Activated CD4-positive, CD25-positive, alpha-beta regulatory T cell treated with anti-CD3 and anti-CD28 coated beads, Interleukin-2, amount 50 U/mL, for 24 hours (primary cell): ENCODE results near the gene PARP9.
"Not testable (repeated sequence)": the region's sequence is repeated elsewhere in the genome, so short reads cannot be mapped to it uniquely, and the experiment has no call there.

Source experiments
- ATAC-seq, 2 donors: fragments of 150-1000 bp; cut with Tn5 transposase; one replicate each; pipeline ENCODE4 v1.10.0; 2021; ENCODE audit warnings: mild to moderate bottlenecking in 1 of 2, moderate library complexity in 1 of 2

The PARP9 gene

DNA sequence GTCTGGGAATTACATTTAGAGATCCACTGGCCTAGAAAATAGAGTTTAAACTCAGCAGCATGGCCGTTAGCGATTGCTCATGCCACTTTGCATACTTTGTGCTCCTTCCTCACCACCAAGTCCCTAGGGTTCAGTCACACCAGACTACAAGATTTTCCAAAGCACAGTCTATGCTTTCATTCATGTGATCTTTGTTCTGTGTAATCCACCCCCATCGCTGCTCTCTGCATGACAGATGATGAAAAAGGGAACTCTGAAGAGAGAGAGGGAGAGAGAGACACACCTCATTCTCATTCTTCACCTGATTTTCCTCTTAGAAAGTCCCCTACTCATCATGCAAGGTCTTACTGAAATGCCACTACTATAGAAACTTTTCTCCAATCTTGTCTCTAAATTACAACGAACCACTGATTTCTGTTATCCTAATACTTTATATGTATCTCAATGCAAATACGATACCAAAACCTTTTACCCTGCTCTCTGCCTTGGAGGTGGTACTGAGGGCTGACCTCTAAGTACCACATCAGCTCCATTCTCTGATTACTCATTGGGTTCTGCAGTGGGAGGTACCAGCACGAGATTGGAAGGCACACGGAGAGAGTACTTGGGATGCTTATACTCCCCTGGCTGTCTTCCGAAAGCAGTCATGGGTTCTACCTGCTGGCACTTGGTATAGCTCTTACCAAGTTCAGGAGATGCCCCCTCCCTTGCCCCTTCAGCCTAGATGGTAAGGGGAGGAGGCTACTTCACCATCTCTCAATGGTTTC lies 12.3 kb upstream of the PARP9 start:
- ATAC-seq: peak; percentile 82 to 86

DNA sequence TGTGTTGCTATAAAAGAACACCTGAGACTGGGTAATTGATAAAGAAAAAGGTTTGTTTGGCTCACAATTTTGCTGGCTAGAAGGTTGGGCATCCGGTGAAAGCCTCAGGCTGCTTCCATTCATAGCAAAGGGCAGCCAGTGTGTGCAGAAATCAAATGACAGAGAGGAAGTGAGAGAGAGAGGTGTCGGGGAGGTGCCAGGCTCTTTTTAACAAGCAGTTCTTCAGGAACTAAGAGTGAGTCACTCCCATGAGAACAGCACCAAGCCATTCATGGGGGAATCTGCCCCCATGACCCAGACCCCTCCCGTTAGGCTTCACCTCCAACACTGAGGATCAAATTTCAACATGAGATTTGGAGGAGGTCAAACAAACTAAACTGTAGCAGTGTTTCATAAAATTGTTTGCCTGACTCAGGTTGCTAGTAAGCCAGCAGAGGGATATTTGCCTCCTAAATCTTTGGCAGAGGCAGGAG lies 8.9 kb upstream of the PARP9 start:
- peak in 1 of 2 donors; percentile 8 for ATAC-seq

DNA sequence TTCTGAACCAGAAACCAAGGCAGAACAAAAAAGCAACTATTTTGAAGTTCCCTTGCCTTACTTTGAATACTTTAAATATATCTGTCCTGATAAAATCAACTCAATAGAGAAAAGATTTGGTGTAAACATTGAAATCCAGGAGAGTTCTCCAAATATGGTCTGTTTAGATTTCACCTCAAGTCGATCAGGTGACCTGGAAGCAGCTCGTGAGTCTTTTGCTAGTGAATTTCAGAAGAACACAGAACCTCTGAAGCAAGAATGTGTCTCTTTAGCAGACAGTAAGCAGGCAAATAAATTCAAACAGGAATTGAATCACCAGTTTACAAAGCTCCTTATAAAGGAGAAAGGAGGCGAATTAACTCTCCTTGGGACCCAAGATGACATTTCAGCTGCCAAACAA lies 4.7 kb upstream of the PARP9 start:
- no peak for ATAC-seq

DNA sequence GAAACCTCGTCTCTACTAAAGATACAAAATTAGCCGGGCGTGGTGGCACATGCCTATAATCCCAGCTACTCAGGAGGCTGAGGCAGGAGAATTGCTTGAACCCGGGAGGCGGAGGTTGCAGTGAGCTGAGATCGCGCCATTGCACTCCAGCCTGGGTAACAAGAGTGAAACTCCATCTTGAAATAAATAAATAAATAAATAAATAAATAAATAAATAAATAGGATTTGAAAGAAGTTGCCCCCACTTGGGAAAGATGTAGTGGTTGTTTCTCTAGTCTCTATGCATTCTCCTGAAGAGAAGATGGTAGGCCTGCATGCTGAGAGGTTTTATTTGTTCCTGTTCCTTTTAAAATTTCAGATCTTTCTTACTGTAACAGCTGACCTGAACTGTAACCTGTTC lies 4.0 kb upstream of the PARP9 start:
- ATAC-seq: not testable (repeated sequence)

DNA sequence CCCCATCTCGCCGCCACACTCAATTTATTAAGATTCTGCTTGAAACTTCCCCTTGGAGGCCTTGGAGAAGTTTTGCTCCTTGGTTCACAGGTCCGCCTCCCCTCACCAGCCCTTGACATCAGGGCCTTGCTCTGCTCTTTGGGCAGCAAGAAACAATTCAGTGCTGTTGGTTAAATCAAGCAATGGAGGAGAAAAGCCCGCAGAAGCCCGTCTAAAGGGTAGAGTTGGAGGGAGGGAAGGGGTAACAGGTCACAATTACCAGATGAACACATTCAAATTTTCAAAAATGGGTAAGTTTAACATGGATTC lies 429 bp downstream of the PARP9 start:
- peak in 1 of 2 donors; percentile 0 for ATAC-seq

DNA sequence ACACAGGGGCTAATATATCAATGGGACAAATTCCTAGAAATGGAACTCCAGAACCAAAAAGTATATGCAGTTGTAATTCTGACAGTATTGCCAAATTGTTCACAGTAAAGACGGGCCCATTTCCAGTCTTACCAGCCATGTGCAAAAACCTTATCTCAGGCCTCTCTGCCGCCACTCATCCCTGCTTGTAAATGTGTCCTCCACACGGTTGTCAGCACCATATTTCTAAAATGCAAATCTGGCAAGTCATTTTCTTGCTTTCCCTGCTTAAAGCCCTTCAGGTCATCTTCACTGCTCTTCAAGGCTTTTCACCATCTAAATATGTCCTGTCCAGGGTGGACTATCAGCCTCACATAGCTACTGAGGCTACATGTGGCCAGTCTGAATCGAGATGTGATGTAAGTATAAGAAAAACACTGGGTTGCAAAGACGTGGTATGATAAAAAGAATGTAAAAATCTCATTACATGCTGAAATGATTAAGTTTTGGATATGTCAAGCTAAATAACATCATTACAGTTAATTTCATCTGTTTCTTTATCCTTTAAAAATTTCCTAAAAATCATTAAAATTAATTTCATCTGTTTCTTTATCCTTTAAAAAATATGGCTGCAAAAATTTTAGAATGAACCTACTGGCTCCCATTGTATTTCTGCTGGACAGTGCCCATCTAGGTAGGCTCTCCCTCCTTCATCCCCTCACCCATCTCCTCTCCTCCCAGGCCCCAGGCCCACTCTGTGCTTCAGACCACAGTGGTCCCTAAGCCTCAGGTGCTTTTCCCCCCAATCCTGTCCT lies 980 bp downstream of the PARP9 start:
- ATAC-seq: no peak

DNA sequence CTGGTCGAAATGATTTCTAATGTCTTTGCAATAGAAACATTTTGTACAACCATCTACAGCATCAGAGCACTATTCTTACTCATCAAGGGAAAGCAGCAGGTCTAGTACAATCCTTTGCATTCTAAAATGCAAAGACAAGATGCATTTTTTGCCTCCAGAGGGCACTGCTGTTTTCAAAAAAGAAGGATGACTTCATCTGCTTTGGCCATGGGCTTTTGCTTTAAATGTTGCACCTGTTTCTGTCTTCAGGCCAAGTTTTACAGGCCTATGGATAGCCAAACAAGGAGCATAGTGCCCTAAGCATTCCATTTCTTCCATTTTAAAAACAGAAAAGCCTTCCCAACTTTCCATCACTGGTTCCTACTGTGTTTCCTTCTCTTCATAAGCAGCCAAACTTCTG lies 3.4 kb downstream of the PARP9 start:
- peak; percentile 39 to 42 for ATAC-seq

DNA sequence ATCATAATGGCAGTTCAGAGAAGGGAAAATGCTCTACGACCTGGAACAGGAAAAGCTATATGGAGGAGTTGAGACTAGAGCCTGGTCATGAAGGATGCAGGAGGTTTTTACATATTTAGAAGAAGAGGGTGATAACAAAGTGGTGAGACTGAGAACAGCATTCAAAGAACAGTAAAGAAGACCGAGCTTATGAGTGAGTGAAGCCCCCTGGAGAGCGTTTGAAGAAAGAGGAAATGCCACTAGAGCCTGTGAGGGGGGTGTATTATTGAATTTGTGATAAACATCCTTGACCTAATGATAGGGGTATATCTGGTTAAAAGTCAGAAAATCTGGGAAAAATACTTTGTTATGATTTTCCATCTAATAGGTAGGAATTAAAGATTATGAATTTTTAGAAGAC lies 4.2 kb downstream of the PARP9 start:
- no peak for ATAC-seq

DNA sequence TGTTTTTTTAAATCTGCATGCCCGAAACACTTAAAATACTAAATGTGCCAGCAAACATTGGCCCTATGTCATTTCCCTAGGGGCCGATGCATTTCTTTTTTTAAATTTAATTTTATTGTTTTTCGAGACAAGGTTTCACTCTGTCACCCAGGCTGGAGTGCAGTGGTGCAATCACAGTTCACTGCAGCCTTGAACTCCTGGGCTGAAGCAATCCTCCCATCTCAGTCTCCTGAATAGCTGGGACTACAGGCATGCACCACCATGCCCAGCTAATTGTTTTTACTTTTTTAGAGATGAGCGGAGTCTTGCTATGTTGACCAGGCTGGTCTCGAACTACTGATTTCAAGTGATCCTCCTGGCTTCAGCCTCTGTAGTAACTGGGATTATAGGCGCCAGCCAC lies 5.5 kb downstream of the PARP9 start:
- ATAC-seq: no peak

DNA sequence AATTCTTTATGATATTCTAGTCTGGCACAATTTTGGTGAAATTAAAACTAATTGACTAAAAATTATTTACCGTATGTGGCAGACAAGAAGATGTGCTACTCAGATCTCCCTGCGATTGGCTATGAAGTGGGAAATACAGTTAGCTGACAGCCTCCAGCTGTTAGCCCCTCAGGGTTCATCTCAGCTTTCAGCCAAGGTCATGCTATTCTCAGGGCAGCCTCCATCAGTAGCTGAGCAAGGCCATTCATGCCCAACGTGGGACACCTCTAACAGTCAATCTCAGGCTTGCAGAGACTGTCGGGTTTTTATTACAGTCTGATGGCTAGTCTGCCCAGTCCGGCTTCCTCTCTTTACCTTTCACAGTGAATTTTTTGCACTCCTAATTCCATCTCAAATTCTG lies 6.7 kb downstream of the PARP9 start:
- no peak for ATAC-seq

DNA sequence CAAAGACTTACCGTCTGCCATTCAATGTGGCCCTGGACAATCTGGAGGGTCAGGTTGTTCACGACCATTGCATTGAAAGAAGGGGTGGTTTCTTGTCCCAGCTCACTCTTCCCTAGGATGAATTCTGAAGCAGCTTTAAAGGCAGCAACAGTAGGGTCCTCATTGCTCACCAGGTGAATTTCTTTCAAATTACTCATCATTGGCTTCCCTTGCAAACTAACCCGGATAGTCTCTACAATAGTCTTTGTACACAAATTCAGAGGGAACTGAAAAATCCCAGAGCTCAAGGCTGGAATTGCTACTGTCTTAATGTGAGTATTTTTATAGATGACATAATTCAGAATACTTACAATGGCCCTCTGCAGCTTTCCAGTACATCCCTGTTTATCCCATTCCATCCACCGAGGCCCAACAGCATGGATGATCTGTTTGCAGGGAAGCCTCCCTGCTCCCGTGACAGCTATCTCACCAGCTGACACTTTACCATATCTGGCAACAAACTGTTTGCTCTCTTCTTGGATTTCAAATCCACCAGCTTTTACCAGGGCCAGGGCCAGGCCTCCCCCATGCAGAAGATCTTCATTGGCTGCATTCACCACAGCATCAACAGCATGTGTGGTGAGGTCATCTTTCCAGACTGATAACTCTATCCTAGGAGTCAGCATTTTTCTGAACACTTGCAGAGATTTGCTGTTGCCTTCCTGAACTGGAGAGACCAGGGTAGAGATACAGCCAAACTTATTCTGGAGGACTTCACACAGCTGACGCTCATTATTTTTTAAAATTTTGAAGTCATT lies 8.6 kb downstream of the PARP9 start:
- ATAC-seq: no peak

DNA sequence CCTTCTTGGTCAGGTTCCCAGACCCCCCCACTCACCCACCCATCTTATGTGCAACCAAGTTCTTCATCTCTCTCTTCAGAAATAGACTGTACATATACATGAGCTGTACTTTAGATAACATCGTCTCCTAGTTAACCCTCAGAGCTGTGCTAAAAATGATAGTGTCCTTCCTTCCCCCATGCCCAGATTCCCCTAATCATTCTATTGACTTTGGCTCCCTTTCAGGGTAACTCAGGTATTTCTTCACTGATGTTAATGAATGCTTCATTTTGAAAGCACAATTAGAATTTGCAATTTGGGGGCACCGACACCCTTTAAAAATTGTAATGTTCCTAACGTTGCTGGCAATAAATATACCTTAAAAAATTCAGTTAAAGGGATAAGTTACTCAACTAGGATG lies 10.9 kb downstream of the PARP9 start:
- ATAC-seq: no peak

DNA sequence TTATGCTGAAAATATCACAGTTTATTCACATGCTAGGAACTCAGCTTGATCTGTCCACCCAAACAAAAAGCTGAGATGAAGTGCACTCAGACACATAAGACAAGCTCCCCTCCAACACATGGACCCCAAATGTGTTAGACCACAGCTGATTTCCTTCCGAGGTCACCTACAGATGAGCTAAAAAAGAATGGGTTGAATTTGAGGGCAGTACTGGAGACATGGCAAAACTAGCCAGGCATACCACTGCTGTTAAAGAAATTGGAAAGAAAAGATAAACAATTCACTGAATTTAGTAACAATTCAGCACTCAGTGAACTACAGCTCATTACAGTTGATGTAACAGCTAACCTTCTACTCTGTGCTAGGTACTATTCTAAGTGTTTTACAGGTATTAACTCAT lies 15.5 kb downstream of the PARP9 start:
- no peak for ATAC-seq

DNA sequence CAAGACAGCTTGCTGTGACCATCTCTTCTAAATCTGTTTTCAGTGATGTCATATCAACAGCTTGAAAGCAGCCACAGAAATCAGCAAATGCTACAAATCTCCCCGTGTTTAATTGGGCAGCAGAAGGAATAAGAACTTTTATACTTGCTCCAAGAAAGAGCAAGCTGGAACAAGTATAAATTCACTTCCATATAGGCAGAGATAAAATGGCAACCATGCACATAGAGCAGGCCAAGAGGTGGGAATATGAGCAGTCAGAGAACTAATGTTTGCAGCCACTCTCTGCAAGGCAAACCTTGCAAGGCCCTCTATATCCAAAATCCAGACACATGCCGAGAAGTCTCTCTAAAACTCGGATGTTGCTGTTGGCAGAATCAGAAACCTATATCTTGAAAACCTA lies 16.0 kb downstream of the PARP9 start:
- ATAC-seq: no peak

DNA sequence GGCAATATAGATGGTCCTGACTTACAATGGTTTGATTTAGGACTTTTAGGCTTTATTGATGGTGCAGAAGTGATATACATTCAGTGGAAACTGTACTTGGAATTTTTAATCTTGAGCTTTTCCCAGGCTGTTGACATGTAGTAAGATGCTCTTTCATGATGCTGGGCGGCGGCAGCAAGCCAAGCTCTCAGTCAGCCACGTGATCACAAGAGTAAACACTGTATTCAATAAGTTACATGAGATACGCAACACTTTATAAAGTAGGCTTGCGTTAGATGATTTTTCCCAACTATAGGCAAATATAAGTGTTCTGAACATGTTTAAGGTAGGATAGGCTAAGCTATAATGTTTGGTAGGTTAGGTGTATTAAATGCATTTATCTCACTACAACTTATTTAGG lies 17.9 kb downstream of the PARP9 start:
- no peak for ATAC-seq

DNA sequence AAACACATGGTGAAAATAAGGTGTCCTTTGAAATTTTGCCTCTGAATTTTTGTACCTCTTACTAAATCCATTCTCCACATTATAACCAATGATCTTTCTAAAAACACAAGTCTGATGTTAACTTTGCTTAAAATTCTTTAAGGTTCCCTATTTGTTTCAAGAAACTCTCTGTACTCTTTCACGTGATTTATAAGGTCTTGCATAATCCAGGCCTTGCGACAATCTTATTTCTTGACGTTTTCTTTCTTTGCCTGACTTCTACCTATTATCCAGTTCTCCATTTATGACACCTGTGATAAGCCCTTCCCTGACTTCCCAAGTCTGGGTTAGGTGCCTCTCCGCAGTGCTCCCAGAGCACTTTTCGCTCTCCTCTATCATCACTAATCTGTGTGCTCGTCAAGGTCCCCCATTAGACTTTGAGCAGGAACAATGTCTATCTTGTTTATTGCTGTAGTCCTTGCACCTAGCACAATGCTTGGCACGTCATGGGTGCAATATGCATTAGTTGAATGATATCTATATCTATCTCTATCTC lies 25.1 kb downstream of the PARP9 start:
- no peak for ATAC-seq

DNA sequence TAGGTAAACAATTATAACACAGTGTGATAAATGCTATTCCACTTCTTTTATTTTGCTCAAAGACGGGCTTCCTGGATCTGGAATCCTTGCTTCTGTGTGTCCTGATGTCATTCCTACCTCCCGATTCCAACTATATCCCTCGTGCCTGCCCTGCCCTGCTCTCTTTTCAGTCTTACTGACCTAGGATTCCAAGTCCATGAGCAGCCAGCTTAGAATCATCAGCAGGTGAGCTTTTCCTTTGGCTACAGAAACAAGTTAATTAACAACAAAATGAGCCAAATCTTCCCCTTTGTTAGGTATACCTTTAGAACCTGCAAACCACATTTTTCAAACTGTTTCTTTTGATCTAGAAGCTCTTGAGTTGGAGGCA lies 27.5 kb downstream of the PARP9 start:
- no peak for ATAC-seq

DNA sequence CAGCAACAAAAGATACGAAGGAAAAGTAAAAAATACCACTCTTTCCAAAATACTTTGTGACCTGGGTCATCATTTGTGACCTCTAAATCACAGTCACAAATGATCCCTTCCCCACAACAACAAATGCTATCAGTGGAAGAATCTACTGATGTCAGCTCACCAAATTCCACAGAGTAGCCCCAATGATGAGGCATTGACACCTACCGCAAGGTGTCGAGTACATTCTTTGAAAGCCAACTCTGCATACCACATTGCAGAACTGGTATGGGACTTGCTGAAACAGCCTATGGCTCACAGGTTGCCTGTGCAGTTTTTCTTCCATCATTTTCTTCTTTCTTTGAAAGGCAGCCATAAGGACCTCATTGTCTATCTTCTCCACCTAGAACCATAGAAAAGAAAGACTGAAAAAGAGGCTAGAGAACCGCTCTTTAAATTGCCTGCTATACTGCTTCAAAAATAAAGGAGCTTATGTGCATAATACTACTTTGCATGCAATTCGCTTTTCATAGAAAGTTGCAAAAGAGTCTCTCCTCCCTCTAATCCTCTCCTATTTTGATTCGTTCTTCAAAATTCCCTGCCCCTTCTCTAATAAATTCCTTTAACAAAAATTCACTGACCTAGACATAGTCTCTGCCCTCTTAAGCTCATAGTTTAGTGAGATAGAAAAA lies 28.0 kb downstream of the PARP9 start:
- ATAC-seq: no peak

DNA sequence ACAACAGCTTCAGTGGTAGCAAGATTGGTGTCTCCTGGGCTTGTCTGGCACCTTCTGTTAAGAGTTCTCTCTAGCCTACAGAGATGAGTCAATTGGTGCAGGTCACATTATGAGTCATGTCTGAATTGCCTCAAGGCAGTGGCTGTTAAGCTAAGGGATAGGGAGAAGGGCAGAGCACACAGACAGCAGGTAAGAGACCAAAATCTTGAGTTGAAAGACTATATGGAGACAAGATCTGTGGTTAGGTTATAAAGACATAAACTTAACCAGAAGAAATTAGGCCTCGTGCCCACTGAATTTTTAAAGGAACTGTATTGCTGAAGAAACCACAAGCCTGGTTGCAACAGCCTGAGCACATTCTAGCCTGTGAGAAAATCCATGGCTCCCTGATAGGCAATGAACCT lies 30.2 kb downstream of the PARP9 start:
- peak; percentile 99 to 100 for ATAC-seq

DNA sequence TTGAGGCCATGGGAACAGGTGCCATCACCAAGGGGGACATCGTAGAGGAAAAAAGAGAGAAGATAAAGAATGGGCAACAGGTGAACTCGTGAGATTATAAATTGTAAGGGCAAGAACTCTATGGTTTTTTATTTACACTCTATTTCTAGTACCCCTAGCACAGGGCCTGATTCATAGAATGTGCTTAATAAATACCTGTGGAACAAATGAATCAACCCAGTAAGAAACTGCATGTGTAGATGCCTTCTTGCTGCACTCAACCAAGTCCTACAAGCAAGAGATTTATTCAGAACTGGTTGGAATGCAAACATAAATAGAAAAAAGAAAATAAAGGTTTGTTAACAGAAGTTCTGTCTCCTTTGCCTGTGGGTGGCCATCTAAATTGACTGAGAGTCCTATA lies 30.6 kb downstream of the PARP9 start:
- ATAC-seq: peak; percentile 55 to 62

DNA sequence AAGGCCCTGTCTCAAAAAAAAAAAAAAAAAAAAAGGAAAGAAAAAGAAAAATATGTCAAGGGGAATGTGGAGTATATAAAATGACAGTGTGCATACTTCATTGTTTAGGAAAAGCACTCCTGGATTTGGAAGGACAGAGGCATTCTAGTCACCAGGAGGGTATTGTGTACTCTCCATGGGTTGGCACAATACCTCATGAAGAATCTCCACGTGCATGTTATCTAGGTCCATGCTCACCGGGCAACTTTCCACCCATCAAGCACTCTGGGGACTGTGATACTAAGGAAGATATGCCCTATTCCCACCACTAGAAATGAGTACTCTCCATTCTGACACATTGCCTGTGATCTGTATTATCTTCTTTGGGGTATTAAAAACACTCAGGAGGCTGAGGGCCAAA lies 33.9 kb downstream of the PARP9 start:
- ATAC-seq: no peak

DNA sequence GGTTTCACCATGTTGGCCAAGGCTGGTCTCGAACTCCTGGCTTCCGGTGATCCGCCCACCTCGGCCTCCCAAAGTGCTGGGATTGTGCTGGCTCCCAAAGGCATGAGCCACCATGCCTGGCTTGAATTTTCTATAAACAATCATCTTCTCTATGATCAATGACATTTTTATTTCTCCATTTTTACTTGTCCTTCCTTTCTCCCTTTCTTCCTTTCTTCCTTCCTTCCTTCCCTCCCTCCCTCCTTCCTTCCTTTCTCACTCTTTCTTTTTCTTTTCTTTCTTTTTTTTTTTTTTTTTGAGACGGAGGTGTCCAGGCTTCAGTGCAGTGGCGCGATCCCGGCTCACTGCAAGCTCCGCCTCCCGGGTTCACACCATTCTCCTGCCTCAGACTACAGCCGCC lies 40.8 kb downstream of the PARP9 start:
- ATAC-seq: no peak

DNA sequence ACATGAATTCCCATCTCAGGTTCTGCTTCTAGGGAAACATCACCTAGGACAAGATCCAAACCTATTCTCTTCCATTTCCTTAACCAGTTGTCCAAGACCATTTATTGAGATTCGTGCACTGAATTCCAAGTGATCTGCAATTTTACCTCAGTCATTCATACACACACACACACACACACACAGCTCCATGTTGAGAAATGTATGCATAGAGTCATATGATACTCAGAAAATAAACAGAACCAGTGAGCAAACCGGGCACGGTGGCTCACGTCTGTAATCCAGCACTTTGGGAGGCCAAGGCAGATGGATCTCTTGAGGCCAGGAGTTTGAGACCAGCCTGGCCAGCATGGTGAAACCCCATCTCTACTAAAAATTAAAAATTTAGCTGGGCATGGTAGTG lies 43.2 kb downstream of the PARP9 start:
- no peak for ATAC-seq
